ENCODE data around the gene TATDN2. TPM values are rescaled to one million over a fixed set of nuclear protein-coding genes. Genes with fewer than 3 reads are reported as not detected.
"Not testable (repeated sequence)": the region's sequence is repeated elsewhere in the genome, so short reads cannot be mapped to it uniquely, and the experiment has no call there.

TATDN2 gene
- total RNA-seq, 1 donor from 2014 or later, result 34.5 TPM

GRCh38 chr3:10268116-10268515 lies 19.9 kb downstream of the TATDN2 start:
- no peak overlapping the region for H3K27ac Mint-ChIP-seq
- H3K9me3 Mint-ChIP-seq (ENCODE audit: low read depth), result no peaks in the 10 kb centered on the region
- H3K27me3 Mint-ChIP-seq, result no peaks in the 10 kb centered on the region
- peaks cover 27% of the 10 kb centered on the region for H3K36me3 Mint-ChIP-seq (ENCODE audit: insufficient read depth)
- H3K4me1 Mint-ChIP-seq (ENCODE audit: low read depth), result peaks cover 11% of the 10 kb centered on the region
- no peak for TF ChIP-seq CTCF (IDR thresholded peaks at IDR 0.05; ENCODE audit: unreplicated experiment)
- DNase-seq (ENCODE audit: low spot score, unreplicated experiment), result no peak
- H3K4me3 Mint-ChIP-seq (ENCODE audit: low read depth), result no peak overlapping the region

- Mint-ChIP-seq H3K4me1 (ENCODE audit: low read depth) (peaks cover 5% of the 10 kb centered on the region), H3K4me3 (ENCODE audit: low read depth) (no peak overlapping the region), H3K9me3 (ENCODE audit: low read depth) (no peaks in the 10 kb centered on the region), H3K27me3 (no peaks in the 10 kb centered on the region), H3K36me3 (ENCODE audit: insufficient read depth) (peaks cover 21% of the 10 kb centered on the region), H3K27ac (no peak overlapping the region)
- no peak for DNase-seq (ENCODE audit: low spot score, unreplicated experiment)
- no peak for TF ChIP-seq CTCF (IDR thresholded peaks at IDR 0.05; ENCODE audit: unreplicated experiment)
Observed at GRCh38 chr3:10268930-10269329, 20.7 kb downstream of the TATDN2 start.

GRCh38 chr3:10269443-10269842 lies 21.2 kb downstream of the TATDN2 start:
- TF ChIP-seq CTCF (IDR thresholded peaks at IDR 0.05; ENCODE audit: unreplicated experiment), result no peak
- no peak for DNase-seq (ENCODE audit: low spot score, unreplicated experiment)
- H3K36me3 Mint-ChIP-seq (ENCODE audit: insufficient read depth), result peaks cover 18% of the 10 kb centered on the region
- no peak overlapping the region for H3K4me3 Mint-ChIP-seq (ENCODE audit: low read depth)
- H3K9me3 Mint-ChIP-seq (ENCODE audit: low read depth), result no peaks in the 10 kb centered on the region
- H3K27ac Mint-ChIP-seq, result no peak overlapping the region
- peaks cover 6% of the 10 kb centered on the region for H3K4me1 Mint-ChIP-seq (ENCODE audit: low read depth)
- no peaks in the 10 kb centered on the region for H3K27me3 Mint-ChIP-seq

GRCh38 chr3:10272476-10272875 lies 24.2 kb downstream of the TATDN2 start:
- H3K36me3 Mint-ChIP-seq (ENCODE audit: insufficient read depth), result peaks cover 18% of the 10 kb centered on the region

GRCh38 chr3:10272977-10273376 lies 24.7 kb downstream of the TATDN2 start:
- TF ChIP-seq CTCF (IDR thresholded peaks at IDR 0.05; ENCODE audit: unreplicated experiment), result no peak
- Mint-ChIP-seq H3K36me3 (ENCODE audit: insufficient read depth) (peaks cover 16% of the 10 kb centered on the region), H3K27ac (no peak overlapping the region), H3K4me1 (ENCODE audit: low read depth) (peaks cover 7% of the 10 kb centered on the region), H3K27me3 (no peaks in the 10 kb centered on the region), H3K4me3 (ENCODE audit: low read depth) (no peak overlapping the region), H3K9me3 (ENCODE audit: low read depth) (no peaks in the 10 kb centered on the region)
- DNase-seq (ENCODE audit: low spot score, unreplicated experiment), result no peak

More at GRCh38 chr3:10272476-10272875, 24.2 kb downstream of the TATDN2 start:
- not testable (repeated sequence) for DNase-seq (ENCODE audit: low spot score, unreplicated experiment); H3K9me3 Mint-ChIP-seq (ENCODE audit: low read depth); H3K27ac Mint-ChIP-seq; H3K4me1 Mint-ChIP-seq (ENCODE audit: low read depth); H3K4me3 Mint-ChIP-seq (ENCODE audit: low read depth); H3K27me3 Mint-ChIP-seq

GRCh38 chr3:10273702-10274305 lies 25.5 kb downstream of the TATDN2 start:
- no peaks in the 10 kb centered on the region for H3K27me3 Mint-ChIP-seq
- no peak overlapping the region for H3K27ac Mint-ChIP-seq
- no peak for TF ChIP-seq CTCF (IDR thresholded peaks at IDR 0.05; ENCODE audit: unreplicated experiment)
- H3K36me3 Mint-ChIP-seq (ENCODE audit: insufficient read depth), result peaks cover 17% of the 10 kb centered on the region
- no peak overlapping the region for H3K4me3 Mint-ChIP-seq (ENCODE audit: low read depth)
- DNase-seq (ENCODE audit: low spot score, unreplicated experiment), result no peak
- peaks cover 7% of the 10 kb centered on the region for H3K4me1 Mint-ChIP-seq (ENCODE audit: low read depth)
- no peaks in the 10 kb centered on the region for H3K9me3 Mint-ChIP-seq (ENCODE audit: low read depth)

Data from progenitor cell of endocrine pancreas (in vitro differentiated cells).